ENCODE results near the gene ABHD14A.
A peak's percentile ranks its signal among the peaks of the same experiment; 100 is the strongest.

Gene ABHD14A

DNA sequence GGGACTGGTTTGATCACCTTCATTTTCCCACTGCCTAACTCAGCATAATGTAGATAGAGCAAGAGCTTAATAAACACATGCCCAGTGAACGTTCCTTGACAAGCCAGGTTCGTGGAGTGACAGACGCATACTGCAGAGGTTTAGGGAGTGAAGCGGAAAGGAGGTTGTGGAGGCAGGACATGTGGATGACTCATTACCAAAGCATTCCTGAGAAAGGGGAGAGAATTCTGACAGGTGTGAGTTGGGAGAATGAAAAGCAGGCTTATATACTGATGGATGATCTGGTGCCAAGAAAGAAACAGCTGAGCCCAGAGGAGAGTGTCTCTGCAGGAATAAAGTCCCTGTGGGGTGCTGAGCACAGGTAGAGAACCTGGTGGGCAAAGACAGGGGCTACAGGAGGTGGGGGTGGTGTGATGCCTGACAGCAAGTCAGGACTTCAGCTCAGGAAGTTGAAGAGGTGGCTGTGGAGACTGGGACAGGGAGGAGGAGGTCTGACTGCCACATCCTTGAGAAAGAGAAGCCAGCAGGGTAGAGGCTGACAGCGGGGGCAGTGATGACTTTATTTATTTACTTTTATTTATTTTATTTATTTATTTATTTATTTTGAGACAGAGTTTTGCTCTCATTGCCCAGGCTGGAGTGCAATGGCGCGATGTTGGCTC, 23.2 kb downstream of the ABHD14A start:
- no peak for DNase-seq

DNA sequence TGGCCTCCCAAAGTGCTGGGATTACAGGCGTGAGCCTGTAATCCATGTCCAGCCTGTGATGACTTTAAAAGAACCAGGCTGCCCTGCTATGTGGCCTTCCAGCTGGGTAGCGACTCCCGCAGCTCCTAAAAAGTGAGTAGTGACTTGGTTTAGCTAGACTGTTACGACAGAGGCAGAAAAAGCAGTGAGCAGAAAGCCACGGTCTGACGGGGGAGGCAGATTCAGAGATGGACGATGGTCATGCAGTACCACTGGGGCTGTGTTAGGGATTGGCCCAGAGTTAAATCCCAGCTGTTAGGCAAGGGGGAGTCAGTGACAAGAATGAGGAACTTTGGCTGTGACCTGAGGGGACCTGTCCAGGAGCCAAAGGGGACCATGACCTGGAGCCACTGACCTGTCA, 23.9 kb downstream of the ABHD14A start:
- no peak for DNase-seq

DNA sequence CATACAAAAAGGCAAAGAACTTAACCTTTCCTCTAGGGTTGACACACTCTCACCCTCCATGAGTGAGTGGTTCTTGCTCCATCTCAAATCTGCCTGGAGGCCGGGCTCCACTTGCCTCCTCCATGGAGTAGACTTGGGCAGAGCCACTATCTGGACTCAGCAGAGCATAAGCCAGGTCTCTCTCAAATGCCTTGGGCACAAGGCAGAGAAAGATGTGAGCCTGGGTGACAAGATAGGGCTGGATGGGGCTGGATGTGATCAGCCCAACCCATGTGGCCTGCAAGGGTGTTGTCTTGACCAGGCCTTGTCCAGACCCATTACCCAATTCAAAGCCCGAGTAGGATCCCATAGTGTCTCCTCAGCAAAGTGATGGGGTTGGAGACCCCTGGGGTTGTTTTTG, 25.0 kb downstream of the ABHD14A start:
- DNase-seq, result no peak

DNA sequence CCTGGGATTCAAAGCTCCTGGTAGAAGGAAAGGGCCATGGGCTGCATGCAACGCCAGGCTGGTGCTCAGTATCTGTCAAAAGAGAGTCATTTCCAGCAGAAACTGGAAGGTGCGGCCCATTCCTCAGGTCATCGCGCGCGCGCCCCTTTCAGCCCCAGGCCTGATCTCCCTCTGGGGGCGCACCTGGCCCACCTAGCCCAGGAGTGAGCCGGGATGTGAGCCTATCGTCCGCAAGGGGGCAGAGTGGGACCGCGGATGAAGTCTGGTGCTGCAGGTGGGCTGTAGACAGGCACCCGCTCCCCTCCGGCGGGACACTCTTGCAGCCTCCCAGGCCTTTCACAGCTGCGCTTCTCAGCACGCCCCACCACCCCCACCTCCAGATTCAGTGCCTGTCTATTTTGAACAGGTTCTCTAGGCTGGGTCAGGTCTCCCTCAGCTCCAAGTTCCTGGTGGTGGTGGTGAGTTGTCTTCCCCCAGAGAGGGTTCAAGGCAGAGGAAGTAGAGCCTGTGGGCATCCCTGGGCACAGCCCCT, 26.6 kb downstream of the ABHD14A start:
- peak; percentile 63 for DNase-seq

DNA sequence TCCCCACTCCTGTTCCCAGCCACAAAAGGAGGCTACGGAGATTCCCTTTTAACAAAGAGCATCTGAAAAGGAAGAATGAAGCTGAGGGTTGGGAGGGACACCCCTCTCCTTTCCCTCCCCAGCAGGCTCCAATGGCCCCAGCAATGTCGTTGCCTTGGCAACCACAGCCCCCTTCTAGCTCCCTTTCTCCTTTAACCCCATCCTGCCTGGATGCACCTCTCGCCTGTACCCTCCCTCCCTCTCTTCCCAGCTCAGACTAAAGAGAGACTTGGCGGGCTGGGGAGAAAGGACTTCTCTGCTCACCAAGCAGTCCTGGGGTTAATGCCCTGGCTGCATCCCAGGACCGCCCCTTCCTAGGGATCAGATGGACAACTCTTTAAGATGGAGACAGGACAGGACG, 27.9 kb downstream of the ABHD14A start:
- no peak for DNase-seq

DNA sequence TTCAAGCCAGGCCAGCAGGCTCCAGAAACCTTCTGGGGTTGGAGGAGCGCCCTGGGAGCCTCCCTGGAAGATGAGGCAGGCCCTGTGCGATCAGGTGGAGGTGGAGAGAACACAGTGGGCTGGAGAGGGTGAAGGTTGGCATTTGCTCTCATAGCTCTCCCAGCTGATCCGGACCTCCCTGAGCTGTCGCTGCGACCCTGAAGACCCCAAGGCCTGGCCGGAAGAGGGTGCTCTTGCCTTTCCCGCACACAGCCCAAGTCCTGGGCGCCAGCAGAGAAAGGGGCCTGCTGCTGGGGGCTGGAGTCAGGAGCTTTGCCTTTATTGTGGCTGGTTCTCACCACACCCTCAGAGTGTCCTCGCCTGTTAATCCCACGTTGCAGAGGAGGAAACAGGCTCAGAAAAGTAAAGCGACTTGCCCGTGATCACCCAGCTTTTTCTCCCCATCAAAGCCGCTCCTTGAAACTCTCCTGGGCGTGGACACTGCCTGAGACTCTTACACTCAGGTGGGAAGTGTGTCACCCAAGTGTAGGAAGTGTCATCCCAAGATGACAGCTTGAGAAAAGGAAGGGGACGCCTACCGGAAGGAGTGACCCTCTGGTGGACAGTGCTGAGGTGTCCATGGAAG, 29.4 kb downstream of the ABHD14A start:
- DNase-seq, result peak; percentile 71

DNA sequence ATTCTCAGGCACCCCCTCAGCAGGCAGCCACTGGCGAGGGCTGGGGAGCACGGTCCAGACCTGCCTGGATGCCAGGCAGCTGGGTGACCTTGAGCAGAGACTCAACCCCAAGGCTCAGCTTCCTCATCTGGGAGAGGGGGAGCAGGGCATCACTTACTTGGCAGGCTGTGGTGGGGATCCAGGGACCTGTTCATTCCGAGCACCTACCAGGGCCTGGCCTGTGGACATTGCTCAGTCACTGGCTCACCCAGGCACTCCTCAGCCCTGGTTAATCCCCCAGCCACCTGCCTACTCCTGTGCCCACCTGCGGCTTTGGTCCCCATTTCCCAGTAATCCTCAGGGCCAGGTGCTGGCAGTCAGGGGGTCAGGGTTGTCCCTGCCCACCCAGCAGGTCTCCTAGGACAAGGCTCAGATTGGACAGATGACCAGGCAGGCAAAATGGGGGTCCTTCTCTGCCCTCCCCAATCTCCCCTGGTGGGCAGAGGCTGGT, 30.1 kb downstream of the ABHD14A start:
- no peak for DNase-seq

DNA sequence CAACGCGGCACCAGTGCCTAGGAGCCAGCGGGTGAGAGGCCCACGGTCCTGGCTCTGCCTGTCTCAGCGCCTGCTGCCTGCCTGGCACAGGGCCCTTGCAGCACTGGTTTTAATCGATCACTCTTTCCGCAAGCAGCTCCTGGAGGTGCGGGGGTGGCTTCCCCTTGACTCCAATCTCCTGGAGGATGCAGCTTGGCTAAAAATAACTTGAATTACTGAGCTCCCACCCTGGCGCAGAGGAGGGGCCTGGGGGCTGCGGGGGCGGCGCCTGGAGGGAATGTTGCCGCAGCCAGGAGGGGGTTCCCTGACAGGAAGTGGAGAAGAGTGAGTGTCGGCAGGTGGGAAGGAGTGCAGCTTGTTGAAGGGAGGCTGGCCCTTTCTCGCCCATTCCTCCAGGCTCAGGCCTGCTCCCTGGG, 30.7 kb downstream of the ABHD14A start:
- peak; percentile 79 for DNase-seq

DNA sequence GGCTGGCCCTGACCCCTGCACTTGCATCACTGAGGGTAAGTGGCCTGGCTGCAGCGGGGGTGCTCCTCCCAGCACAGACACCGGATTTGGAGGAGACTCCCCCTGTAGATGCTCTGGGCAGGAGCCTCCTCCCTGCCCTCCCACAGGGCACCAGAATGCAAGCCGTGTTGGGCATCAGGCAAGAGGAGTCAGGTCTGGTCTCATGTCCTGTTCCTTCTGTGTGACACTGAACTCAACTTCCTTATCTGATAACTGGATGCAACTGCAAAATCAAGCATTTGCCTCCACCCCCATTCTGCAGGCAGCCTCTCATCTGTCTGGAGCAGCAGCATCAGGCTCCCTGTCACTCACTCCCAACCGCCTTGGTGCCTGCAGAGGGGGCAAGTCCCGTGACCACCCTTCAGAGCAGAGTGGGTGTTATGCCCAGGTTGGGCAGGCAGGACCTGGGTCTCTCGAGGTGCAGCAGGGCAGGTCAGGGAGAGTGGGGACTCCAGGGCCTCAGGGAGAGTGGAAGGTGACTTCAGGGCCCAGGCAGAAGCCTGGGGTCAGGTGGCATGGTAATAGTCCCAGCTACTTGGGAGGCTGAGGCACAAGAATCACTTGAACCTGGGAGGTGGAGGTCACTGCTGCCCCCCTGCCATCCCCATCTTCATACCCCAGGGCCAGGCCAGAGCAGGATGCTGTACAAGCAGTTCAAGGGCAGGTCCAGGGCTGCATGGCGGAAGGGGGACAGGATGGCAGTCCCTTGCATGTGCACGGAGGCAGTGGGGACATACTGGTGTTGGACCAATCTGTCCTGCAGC, 31.4 kb downstream of the ABHD14A start:
- DNase-seq, result no peak

DNA sequence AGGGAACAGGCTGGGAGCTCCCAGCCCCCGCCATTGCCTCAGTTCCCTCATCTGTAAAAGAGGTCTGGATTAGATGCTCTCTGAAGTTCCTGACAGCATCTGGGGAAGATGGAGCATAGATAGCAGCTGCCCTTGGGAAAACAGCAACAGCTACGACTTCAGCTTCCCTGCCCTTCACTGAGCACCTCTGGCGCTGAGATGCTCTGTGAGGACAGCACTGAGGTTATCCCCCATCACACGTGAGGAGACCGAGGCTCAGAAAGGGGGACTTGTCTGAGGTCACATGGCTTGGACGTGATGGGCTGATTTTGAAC, 31.9 kb downstream of the ABHD14A start:
- no peak for DNase-seq

DNA sequence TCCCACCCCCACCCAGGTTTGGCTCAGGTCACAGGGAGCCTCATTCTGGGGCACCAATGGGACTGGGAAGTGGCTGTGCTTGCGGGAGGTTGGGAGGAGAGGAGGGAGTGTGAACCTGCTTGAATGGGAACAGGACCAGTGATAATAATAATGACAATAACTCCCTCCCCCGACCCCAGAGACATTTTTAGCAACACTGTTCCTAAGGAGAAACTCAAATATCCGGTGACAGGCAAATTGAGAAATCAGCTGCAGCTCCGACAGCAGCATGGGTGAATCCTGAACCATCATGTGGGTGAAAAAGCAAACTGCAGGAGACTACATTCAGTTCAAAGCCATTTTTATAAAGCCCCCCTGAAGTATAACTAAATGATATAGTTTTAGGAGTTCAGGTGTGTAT, 32.4 kb downstream of the ABHD14A start:
- DNase-seq, result no peak

DNA sequence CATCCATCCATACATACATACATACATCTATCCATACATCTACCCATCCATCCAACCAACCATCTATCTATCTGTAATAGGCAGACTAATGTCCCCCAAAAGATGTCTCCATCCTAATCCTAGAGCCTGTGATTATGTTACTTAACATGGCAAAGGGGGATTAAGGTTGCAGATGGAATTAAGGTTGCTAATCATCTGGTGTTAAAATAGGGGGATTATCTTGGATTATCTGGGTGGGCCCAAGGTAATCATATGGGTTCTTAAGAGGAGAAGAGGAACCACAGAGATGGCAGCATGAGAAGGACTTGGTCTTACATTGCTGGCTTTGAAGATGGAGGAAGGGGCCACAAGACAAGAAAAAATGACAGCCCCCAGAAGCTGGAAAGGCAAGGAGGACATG, 35.6 kb downstream of the ABHD14A start:
- DNase-seq, result no peak

DNA sequence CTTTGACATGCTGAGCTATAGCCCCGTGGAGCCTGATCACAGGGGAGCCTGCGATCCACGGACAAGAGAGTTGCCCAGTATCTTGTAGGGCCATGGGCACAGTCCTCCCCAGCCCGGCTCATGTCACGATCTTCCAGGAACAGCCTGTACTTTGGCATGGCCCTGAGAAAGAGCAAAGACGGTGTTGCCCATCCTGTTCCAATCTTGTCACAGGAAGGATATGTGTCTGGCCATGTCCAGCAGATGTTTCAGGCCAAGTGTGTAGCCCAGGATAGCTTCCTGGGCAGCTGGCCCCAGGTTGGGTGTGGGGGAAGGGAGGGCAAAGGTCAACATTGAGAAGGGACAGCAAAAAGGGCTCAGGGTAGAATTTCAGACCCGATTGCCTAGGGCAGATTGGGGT, 37.8 kb downstream of the ABHD14A start:
- DNase-seq, result no peak

DNA sequence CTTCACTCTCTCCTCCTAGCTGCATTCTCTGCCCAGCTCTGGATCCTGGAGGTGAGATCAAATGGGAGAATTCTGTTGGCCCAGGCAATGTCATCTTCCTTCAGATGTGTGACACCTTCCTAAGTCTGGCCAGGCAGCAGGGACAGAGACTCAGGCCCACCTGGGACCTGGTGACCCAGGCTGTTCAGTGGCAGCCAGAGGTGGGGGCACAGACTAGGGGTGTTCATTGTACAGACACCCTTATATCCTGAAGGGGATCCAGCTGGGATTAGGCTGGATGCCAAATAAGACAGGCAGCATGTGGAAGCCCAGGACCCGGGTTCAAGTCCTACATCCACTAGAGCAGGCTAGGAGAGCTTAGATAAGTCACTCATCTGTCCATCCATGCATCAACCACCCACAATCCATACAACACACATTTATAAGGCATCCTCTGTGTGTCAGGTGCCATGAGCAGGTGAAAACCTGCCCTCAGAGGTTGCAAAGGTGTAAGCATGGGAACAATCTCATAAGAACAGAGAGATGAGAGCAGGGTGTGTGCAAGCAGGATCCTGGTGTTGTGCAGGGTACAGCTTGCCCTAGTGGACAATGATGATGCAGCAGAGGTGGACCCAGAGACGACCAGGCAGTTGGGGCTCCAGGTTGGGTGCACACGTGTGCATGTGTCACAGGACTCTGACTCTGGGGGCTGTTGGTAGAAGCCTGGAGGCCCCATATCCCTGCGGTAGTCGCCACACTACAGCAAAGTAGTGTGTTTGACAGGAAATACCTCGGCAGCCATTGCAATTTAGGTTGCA, 39.1 kb downstream of the ABHD14A start:
- DNase-seq, result no peak

DNA sequence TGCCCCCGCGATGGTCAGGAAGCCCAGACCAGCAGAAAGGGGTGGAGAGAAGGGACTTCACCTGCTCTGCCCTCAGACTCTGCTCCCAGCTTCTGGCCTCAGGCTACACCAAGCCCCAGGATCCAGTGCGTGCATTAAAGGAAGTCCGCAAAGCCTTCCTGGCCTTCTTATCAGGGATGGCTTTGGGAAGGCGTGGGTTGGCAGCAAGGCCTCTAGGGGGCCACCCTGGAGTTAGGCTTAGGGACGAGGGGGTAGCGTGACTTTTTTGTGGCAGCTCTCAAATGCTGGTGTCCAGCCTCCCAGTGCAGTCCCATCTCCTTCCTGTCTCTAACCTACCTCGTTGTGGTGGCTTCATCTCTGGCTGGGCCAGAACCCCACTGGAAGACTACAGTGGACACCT, 39.7 kb downstream of the ABHD14A start:
- no peak for DNase-seq

DNA sequence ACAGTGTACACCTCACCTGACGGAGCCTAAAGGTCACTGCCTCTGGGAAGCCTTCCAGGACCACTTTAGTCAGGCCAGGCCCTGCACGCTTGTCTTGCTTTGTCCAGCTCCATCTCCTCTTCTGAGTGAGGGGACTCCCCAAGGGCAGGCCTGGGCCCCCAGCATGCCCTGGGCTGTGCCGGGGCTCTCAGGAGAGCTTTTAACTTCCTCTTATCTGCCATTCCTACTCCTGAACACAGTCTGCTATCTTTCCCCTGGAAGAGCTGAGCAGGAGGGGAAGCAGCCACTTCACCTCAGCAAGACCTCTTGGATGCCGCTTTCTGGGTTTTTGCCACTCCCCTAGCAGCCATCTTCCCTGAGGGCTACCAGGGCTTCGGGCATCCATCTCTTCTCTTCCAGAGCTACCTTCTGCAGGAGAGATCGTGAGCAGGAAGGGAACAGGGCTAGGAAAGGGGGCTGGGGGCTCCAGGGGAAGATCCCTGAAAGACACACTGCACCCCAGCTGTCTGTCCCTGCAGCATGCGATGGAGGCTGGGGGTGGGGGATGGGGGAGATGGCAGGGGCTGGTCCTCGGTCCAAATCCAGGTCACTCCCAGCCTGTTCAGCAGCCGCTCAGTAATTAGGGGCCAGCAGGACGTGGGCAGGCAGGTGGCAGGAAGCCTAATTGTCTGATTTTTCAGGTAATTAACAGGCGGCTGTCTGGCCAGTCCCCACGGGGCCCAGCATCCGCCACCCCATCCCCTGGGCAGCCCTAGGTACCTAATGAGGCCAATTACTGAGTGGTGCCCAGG, 40.8 kb downstream of the ABHD14A start:
- DNase-seq, result no peak

DNA sequence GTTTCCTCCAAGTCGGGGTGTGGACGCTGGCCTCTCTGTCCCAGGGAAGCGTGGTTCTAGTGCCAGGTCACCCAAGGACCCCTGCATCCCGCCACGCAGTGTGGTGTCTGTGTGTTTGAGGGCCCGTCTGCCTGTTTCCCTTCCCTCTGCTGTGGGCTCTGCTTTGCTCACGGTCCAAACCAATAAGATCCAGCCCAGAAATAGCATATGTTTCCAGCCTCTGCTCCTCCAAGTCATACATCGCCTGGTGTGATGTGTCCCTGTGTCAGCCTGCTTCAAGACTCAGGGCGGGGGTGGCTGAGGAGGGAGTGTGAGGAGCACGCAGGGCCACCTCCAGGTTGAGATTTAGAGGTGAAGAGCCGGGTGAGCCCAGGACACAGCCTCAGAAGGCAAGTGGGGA, 42.7 kb downstream of the ABHD14A start:
- DNase-seq, result no peak

DNA sequence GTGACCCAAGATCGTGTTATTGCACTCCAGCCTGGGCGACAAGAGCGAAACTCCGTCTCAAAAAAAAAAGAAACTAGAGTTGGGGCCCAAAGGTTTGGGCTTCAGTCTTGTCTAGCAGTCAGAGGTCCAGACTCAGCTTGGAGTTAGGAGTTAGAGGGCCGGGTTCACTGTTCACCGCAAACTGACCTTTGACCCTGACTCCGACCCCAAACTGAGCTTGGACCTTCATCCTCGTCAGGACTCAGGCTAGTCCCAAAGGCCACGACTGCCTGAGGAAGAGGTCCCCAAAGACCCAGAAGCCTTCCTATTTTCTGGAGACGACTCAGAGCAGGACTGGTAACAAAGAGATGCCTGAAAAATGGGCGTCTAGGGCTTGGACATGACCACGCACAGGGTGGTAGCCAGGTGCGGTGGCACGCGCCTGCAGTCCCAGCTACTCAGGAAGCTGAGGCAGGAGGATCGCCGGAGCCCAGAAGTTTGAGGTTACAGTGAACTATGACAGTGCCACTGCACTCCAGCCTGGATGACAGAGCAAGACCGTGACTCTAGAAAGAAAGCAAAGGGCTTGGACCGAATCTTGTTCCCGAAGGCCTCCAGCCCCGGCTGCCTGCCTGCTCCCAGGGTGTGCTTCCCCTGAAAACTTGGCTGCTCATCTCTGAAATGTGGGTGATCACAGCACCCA, 43.6 kb downstream of the ABHD14A start:
- DNase-seq, result no peak

DNA sequence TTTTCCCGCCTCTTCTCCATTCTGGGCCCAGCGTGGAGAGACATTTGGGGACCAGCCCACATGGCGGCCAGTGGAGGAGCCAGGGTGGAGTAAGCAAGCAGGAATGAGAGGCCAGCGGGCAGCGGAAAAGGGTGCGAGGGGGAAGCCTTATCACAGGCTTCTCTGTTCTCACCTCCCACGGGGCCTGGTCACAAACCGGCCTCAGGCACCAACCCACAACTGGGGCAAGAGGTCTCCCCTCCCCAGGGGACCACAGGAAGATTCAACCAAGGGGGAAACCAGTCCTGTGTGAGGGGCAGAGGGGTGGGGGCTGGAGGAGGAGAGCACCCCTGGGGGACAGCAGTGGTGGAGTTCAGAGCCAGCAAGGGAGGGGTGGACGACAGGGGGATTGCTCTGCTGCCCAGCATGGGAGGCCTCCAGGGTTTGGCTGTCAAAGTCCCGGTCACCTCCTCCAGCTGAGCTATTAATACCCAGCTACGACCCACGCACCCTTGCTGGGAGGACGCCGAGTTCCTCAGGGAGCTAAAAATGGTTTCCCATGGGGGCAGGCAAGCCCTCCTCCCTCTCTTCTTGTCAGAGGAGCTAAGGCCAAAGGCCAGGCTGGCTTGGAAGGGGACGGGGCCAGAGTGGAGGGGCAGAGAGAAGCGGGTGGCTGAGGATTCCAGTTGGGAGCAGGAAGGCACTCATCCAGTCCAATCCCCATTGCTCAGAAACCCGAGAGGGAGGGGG, 44.7 kb downstream of the ABHD14A start:
- DNase-seq, result no peak

DNA sequence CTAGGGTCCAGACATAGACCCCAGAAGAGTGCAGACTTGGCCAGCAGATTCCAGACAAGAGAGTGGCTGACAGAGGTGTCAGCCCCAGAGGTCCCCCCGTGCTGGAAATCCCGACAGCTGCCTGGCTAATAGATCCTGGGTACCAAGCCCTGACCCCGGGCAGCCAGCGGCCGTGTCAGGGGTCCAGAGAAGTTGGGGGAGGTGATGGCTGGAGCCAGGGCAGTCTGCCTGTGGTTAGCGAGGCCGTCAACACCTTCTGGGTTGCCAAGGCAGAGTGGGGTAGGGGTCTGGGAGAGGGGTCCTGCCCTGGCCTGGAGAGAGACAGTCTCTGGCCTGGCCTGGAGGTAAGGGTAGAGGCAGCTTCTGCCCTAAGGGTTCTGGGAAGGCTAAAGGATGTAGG, 45.9 kb downstream of the ABHD14A start:
- no peak for DNase-seq

All from fibroblast of skin of right quadriceps (primary cell).